HepG2 (cell line): ENCODE measurements around the gene MNAT1. TPM values are rescaled to one million over a fixed set of nuclear protein-coding genes. Genes with fewer than 3 reads are reported as not detected.
A peak's percentile ranks its signal among the peaks of the same experiment; 100 is the strongest.

ENCODE experiments used
- ATAC-seq: fragments of 200-7000 bp; cut with Tn5 transposase; 3 replicates; pipeline ENCODE4 v1.9.1; 2020; ENCODE audit warnings: mild to moderate bottlenecking, moderate library complexity
- BruUV-seq: library from RNA; stranded (reverse); fragments of 400-500 nt; replicated peaks from 2 replicates; lab custom pipeline; 2021; lab: Mats Ljungman, UMichigan
- CTCF ChIA-PET: fragments of 300-600 bp; formaldehyde crosslinking; extraction: SDS; loops from one replicate; lab custom pipeline; 2021; ENCODE audit warnings: low total read pairs, inconsistent platforms, low intra/inter-chr PET ratio; lab: Yijun Ruan, JAX
- POLR2A ChIA-PET: fragments of 350-600 bp; sonication (Branson Sonifier 250); formaldehyde crosslinking; loops from one replicate; lab custom pipeline; 2020; ENCODE audit warnings: antibody characterized with exemption, inconsistent platforms; lab: Yijun Ruan, JAX
- DNase-seq: peaks from one replicate; pipeline ENCODE4 v3.0.0-alpha.2; 2015; ENCODE audit warnings: low spot score
- FAIRE-seq: peaks from 3 replicates; lab custom pipeline; 2011; peaks lifted over from hg19 to GRCh38; lab: Jason Lieb, UNC
- H2AFZ ChIP-seq: one replicate; pipeline ENCODE4 v1.6.1; 2011; ENCODE audit warnings: low read length, inconsistent platforms
- H3K27ac ChIP-seq: fragments of 300-600 bp; 3 replicates; pipeline ENCODE4 v1.8.0; 2011; ENCODE audit warnings: mixed run types, mild to moderate bottlenecking, mixed read lengths, low read length, inconsistent platforms; ENCODE audit not compliant: insufficient read depth; ENCODE audit errors: extremely low read length
- H3K27me3 ChIP-seq, 2 experiments: fragments of 200-600 bp in 1 of 2; 2 replicates in 1 of 2; 3 replicates in 1 of 2; pipeline versions ENCODE4 v1.6.0 to v1.8.0; 2011; ENCODE audit warnings: low read length in 2 of 2, mild to moderate bottlenecking in 2 of 2, moderate library complexity in 2 of 2, inconsistent platforms in 1 of 2; ENCODE audit not compliant: insufficient read depth in 2 of 2, control insufficient read depth in 1 of 2
- H3K36me3 ChIP-seq, 2 experiments: fragments of 200-600 bp in 1 of 2; replicated peaks in 1 of 2; 2 replicates in 1 of 2; 3 replicates in 1 of 2; pipeline versions ENCODE4 v1.5.1 to v1.8.0; 2011; ENCODE audit warnings: low read length in 2 of 2, inconsistent platforms in 1 of 2; ENCODE audit not compliant: insufficient read depth in 2 of 2, control insufficient read depth in 1 of 2
- H3K4me1 ChIP-seq: 2 replicates; pipeline ENCODE4 v1.5.1; 2012; ENCODE audit warnings: low read length, inconsistent platforms; ENCODE audit not compliant: insufficient read depth
- H3K4me2 ChIP-seq: 2 replicates; pipeline ENCODE4 v1.6.0; 2011; ENCODE audit warnings: low read depth, low read length, inconsistent platforms
- H3K4me3 ChIP-seq, 3 experiments: fragments of 200-600 bp in 1 of 3; sonication (generic), shearing (Covaris generic) in 1 of 3; replicated peaks in 1 of 3; 2 replicates each; pipeline ENCODE4 v1.5.1; 2011 to 2016; ENCODE audit warnings: low read length in 3 of 3, inconsistent platforms in 2 of 3, low read depth in 2 of 3, mild to moderate bottlenecking in 2 of 3, control low read depth in 1 of 3, mixed read lengths in 1 of 3; ENCODE audit not compliant: insufficient read depth in 1 of 3
- H3K79me2 ChIP-seq: one replicate; pipeline ENCODE4 v1.6.1; 2011; ENCODE audit warnings: low read length, inconsistent platforms; ENCODE audit not compliant: insufficient read depth
- H3K9ac ChIP-seq: 2 replicates; pipeline ENCODE4 v1.6.0; 2011; ENCODE audit warnings: mild to moderate bottlenecking, low read depth, low read length, inconsistent platforms; ENCODE audit not compliant: insufficient read depth
- H3K9me3 ChIP-seq: 2 replicates; pipeline ENCODE4 v1.5.1; 2012; ENCODE audit warnings: mild to moderate bottlenecking, low read length
- H4K20me1 ChIP-seq: 2 replicates; pipeline ENCODE4 v1.6.0; 2011; ENCODE audit warnings: inconsistent platforms, mild to moderate bottlenecking, low read length, moderate library complexity; ENCODE audit not compliant: insufficient read depth
- BCL6 ChIP-seq: IDR thresholded peaks from 2 replicates; pipeline ENCODE4 v1.6.1; 2016; ENCODE audit warnings: missing genetic modification reagents, missing compliant biosample characterization
- GZF1 ChIP-seq: sonication (generic); formaldehyde crosslinking; IDR thresholded peaks from 2 replicates; pipeline ENCODE4 v1.5.1; 2020; ENCODE audit warnings: mild to moderate bottlenecking, missing genetic modification reagents
- HOXA7 ChIP-seq: sonication (generic); formaldehyde crosslinking; IDR thresholded peaks from 2 replicates; pipeline ENCODE4 v1.8.1; 2022; ENCODE audit warnings: mild to moderate bottlenecking, missing genetic modification reagents, moderate library complexity
- KLF6 ChIP-seq: IDR thresholded peaks from 2 replicates; pipeline ENCODE4 v1.8.0; 2016; ENCODE audit warnings: missing biosample characterization, missing genetic modification reagents
- NFIB ChIP-seq: sonication (generic); formaldehyde crosslinking; IDR thresholded peaks from 2 replicates; pipeline ENCODE4 v1.9.0; 2021; ENCODE audit warnings: missing genetic modification reagents, mild to moderate bottlenecking, borderline replicate concordance
- NFKBIZ ChIP-seq: IDR thresholded peaks from 2 replicates; pipeline ENCODE4 v1.6.1; 2018; ENCODE audit warnings: missing genetic modification reagents, missing compliant biosample characterization
- RFX1 ChIP-seq: fragments of 450-650 bp; IDR thresholded peaks from 2 replicates; pipeline ENCODE4 v1.6.1; 2017
- TCF7 ChIP-seq: sonication (generic); IDR thresholded peaks from 2 replicates; pipeline ENCODE4 v1.6.1; 2016; ENCODE audit warnings: antibody characterized with exemption, low read depth
- ZKSCAN8 ChIP-seq: IDR thresholded peaks from 2 replicates; pipeline ENCODE4 v1.6.1; 2016; ENCODE audit warnings: borderline replicate concordance, missing genetic modification reagents, missing compliant biosample characterization
- ZNF616 ChIP-seq: sonication (generic); formaldehyde crosslinking; IDR thresholded peaks from 2 replicates; pipeline ENCODE4 v1.5.0; 2020; ENCODE audit warnings: low read depth, mild to moderate bottlenecking, missing genetic modification reagents
- ZNF629 ChIP-seq: sonication (generic); formaldehyde crosslinking; conservative IDR thresholded peaks from 2 replicates; pipeline ENCODE4 v1.5.0; 2020; ENCODE audit warnings: missing genetic modification reagents
- ZSCAN20 ChIP-seq: sonication (generic); formaldehyde crosslinking; IDR thresholded peaks from 2 replicates; pipeline ENCODE4 v1.4.0; 2020; ENCODE audit warnings: missing genetic modification reagents, mild to moderate bottlenecking, borderline replicate concordance
- ZSCAN21 ChIP-seq: sonication (generic); formaldehyde crosslinking; IDR thresholded peaks from 2 replicates; pipeline ENCODE4 v1.8.0; 2022; ENCODE audit warnings: mild to moderate bottlenecking, missing genetic modification reagents, moderate library complexity, borderline replicate concordance
- WGBS: methylation state at CpG from one replicate; pipeline ENCODE4 v1.1.6; 2017; ENCODE audit warnings: low lambda C conversion rate; 5-methylcytosine and 5-hydroxymethylcytosine counted together
- in situ Hi-C: cut with HindIII; loops from 2 replicates; pipeline ENCODE4 v1.10.0; 2017; ENCODE audit warnings: low pct_unique_long_range_greater_than_20kb; ENCODE audit not compliant: extremely low pct_ligation_motif_present
- intact Hi-C: fragments of 100-400 bp; cut with micrococcal nuclease; formaldehyde crosslinking; loops from one replicate; pipeline ENCODE4 v1.10.0; 2022; ENCODE audit not compliant: unreplicated experiment
- polyA plus RNA-seq, 8 experiments: library from polyadenylated mRNA; depleted of rRNA in 3 of 8; stranded (reverse) in 7 of 8; unstranded in 1 of 8; fragments of >200 nt; fragmentation: Illumina TruSeq in 4 of 8; extraction: Trizol in 4 of 8; gene quantifications; 2 replicates each; pipeline versions ENCODE4 v1.2.1 to v1.2.3, GENCODE V29; 2011 to 2016; ENCODE audit warnings: low read depth in 4 of 8, missing spikeins in 1 of 8, mixed read lengths in 1 of 8; ENCODE audit not compliant: insufficient read depth in 1 of 8
- total RNA-seq, 5 experiments: library from RNA; depleted of rRNA; stranded (reverse); fragments of >200 nt; fragmentation: Illumina TruSeq; extraction: Trizol; gene quantifications; 2 replicates each; pipeline ENCODE4 v1.2.3, GENCODE V29; 2016; ENCODE audit warnings: low read depth in 1 of 5
- TF ChIP-seq, protein P1 (sequence below): sonication (generic); formaldehyde crosslinking; IDR thresholded peaks from 2 replicates; pipeline ENCODE4 v1.4.0; 2020; ENCODE audit warnings: missing genetic modification reagents, borderline replicate concordance
- TF ChIP-seq, protein P2 (sequence below): sonication (generic); IDR thresholded peaks from 2 replicates; pipeline ENCODE4 v1.6.1; 2016; ENCODE audit warnings: low read depth, borderline replicate concordance
- TF ChIP-seq, protein P3 (sequence below): sonication (generic); formaldehyde crosslinking; IDR thresholded peaks from 2 replicates; pipeline ENCODE4 v1.5.1; 2020; ENCODE audit warnings: mild to moderate bottlenecking, missing genetic modification reagents, moderate library complexity

The MNAT1 gene
- total and polyA plus RNA-seq, 2 of the 13 experiments (the other 11 are each of a cell fraction or from before 2014, with no cell fraction given) = 49.2 to 94.8 TPM

DNA sequence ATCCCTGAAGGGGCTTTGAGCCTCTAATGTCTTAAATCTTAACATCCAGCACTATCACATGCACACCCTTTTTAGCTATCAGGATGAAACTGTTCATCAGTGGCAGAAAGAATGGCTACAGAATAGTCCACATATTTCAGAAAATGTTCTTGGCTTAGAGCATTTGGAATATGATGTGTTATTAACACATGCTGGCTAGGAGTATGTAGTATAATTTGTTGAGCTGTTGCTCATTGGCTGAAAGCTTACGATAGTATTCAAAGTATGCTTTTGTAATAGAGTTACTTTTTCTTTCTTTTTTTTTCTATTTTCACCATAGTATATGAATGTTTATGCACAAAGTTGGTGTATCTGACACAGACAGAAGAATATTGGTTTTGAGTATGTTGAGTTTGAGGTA is 55.1 kb downstream of the MNAT1 start:
- POLR2A ChIA-PET = no interaction called here

DNA sequence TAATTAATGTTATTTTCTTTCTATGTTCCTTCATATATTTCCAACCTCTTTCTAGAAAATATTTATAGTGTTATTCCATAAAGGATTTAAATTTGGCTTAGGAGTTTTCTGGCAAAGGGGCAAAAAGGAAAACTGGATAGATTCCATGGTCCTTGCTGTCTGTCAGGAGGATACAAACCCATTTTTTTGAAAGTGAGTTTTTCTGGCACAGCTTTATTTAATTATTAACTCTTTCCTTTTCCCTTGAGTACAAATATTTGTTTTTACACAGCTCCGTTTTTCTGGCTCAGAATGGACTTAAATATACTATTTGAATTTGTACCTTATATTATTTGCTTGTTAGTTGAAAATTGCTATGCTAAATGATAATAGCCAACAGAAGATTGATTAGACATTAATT is 56.3 kb downstream of the MNAT1 start:
- Histone ChIP-seq H3K4me2 (peak overlapping the region; percentile 30), H2AFZ (no peak overlapping the region), H3K79me2 (peaks cover 25% of the 10 kb centered on the region), H3K9ac (no peak overlapping the region), H3K4me3 (no peak overlapping the region; a peak in 1 of 6 replicates), H3K27me3 (no peaks in the 10 kb centered on the region), H3K27ac (no peak overlapping the region), H4K20me1 (no peaks in the 10 kb centered on the region), H3K4me1 (peaks cover 37% of the 10 kb centered on the region), H3K36me3 (peaks cover 0 to 1% of the 10 kb centered on the region in 2 experiments; a peak in 2 of 5 replicates), H3K9me3 (no peaks in the 10 kb centered on the region)
- no peak for FAIRE-seq
- ATAC-seq = no peak
- no TSS peak for BruUV-seq
- intact Hi-C loops (no loop called here), in situ Hi-C loops (no loop called here)
- no peak for DNase-seq
- 4% methylated on average over 1 of the region's 1 CpG for WGBS
- CTCF ChIA-PET = no interaction called here
- POLR2A ChIA-PET = no interaction called here
- peak; percentile 99 for TF ChIP-seq ZSCAN20 (CRISPR knock-in tag)
- no peak for TF ChIP-seq NFKBIZ
- no peak for TF ChIP-seq RFX1
- TF ChIP-seq, protein P1, sequence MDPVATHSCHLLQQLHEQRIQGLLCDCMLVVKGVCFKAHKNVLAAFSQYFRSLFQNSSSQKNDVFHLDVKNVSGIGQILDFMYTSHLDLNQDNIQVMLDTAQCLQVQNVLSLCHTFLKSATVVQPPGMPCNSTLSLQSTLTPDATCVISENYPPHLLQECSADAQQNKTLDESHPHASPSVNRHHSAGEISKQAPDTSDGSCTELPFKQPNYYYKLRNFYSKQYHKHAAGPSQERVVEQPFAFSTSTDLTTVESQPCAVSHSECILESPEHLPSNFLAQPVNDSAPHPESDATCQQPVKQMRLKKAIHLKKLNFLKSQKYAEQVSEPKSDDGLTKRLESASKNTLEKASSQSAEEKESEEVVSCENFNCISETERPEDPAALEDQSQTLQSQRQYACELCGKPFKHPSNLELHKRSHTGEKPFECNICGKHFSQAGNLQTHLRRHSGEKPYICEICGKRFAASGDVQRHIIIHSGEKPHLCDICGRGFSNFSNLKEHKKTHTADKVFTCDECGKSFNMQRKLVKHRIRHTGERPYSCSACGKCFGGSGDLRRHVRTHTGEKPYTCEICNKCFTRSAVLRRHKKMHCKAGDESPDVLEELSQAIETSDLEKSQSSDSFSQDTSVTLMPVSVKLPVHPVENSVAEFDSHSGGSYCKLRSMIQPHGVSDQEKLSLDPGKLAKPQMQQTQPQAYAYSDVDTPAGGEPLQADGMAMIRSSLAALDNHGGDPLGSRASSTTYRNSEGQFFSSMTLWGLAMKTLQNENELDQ (CRISPR knock-in tag) = no peak
- no peak for TF ChIP-seq KLF6 (CRISPR knock-in tag)
- TF ChIP-seq ZSCAN21 = no peak
- no peak for TF ChIP-seq ZNF616 (CRISPR knock-in tag)
- peak; percentile 63 for TF ChIP-seq ZNF629 (CRISPR knock-in tag)
- no peak for TF ChIP-seq NFIB (CRISPR knock-in tag)
- no peak for TF ChIP-seq TCF7
- TF ChIP-seq, protein P2, sequence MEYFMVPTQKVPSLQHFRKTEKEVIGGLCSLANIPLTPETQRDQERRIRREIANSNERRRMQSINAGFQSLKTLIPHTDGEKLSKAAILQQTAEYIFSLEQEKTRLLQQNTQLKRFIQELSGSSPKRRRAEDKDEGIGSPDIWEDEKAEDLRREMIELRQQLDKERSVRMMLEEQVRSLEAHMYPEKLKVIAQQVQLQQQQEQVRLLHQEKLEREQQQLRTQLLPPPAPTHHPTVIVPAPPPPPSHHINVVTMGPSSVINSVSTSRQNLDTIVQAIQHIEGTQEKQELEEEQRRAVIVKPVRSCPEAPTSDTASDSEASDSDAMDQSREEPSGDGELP = no peak
- no peak for TF ChIP-seq BCL6 (CRISPR knock-in tag)
- TF ChIP-seq ZKSCAN8 (CRISPR knock-in tag) = no peak
- TF ChIP-seq HOXA7 = no peak

More for the DNA sequence above, 55.1 kb downstream of the MNAT1 start:
- in situ Hi-C loops (no loop called here), intact Hi-C loops (no loop called here)
- no peak for DNase-seq
- Histone ChIP-seq H3K27ac (no peak overlapping the region), H3K9me3 (no peaks in the 10 kb centered on the region), H3K4me1 (peaks cover 37% of the 10 kb centered on the region), H3K27me3 (no peaks in the 10 kb centered on the region), H3K36me3 (peaks cover 0 to 1% of the 10 kb centered on the region in 2 experiments; a peak in 2 of 5 replicates), H3K4me3 (no peak overlapping the region), H3K4me2 (no peak overlapping the region), H3K9ac (no peak overlapping the region), H4K20me1 (no peaks in the 10 kb centered on the region), H3K79me2 (peaks cover 25% of the 10 kb centered on the region), H2AFZ (no peak overlapping the region)
- CTCF ChIA-PET = no interaction called here
- WGBS = 100% methylated on average over 1 of the region's 1 CpG
- BruUV-seq = no TSS peak
- FAIRE-seq = no peak
- no peak for TF ChIP-seq GZF1 (CRISPR knock-in tag)
- TF ChIP-seq, protein P3, sequence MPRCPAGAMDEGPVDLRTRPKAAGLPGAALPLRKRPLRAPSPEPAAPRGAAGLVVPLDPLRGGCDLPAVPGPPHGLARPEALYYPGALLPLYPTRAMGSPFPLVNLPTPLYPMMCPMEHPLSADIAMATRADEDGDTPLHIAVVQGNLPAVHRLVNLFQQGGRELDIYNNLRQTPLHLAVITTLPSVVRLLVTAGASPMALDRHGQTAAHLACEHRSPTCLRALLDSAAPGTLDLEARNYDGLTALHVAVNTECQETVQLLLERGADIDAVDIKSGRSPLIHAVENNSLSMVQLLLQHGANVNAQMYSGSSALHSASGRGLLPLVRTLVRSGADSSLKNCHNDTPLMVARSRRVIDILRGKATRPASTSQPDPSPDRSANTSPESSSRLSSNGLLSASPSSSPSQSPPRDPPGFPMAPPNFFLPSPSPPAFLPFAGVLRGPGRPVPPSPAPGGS (CRISPR knock-in tag) = no peak
- no peak for ATAC-seq
